GM18909 (cell line): ENCODE results near the gene IGFBP7.

Source experiments
- ATAC-seq: cut with Tn5 transposase; IDR thresholded peaks from one replicate; pipeline ENCODE4 v1.9.1; 2021; ENCODE audit warnings: mild to moderate bottlenecking; ENCODE audit not compliant: unreplicated experiment, poor library complexity

The IGFBP7 gene

GRCh38 chr4:57131849-57132742 lies 21.9 kb upstream of the IGFBP7 start:
- ATAC-seq: no peak

- no peak for ATAC-seq
Measured at GRCh38 chr4:57129477-57129876, 19.3 kb upstream of the IGFBP7 start.

DNA sequence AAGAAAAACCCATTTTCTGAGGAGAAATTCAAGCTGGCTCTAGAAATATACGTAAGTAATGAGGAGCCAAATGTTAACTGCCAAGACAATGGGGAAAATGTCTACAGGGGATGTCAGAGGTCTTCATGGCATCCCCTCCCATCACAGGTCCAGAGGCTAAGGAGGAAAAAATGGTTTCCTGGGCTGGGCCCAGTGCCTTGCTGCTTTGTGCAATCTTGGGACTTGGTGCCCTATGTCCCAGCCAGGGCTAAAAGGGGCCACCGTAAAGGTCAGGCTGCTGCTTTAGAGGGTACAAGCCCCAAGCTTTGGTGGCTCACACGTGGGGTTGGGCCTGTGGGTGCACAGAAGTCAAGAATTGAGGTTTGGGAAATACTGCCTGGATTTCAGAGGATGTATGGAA lies 17.2 kb upstream of the IGFBP7 start:
- no peak for ATAC-seq

GRCh38 chr4:57125996-57126395 lies 15.8 kb upstream of the IGFBP7 start:
- ATAC-seq: no peak

GRCh38 chr4:57124145-57124544 lies 14.0 kb upstream of the IGFBP7 start:
- no peak for ATAC-seq

- no peak for ATAC-seq
Measured at GRCh38 chr4:57122959-57123358, 12.8 kb upstream of the IGFBP7 start.

GRCh38 chr4:57119054-57119651 lies 9.0 kb upstream of the IGFBP7 start:
- no peak for ATAC-seq

GRCh38 chr4:57117491-57117890 lies 7.3 kb upstream of the IGFBP7 start:
- ATAC-seq: no peak

DNA sequence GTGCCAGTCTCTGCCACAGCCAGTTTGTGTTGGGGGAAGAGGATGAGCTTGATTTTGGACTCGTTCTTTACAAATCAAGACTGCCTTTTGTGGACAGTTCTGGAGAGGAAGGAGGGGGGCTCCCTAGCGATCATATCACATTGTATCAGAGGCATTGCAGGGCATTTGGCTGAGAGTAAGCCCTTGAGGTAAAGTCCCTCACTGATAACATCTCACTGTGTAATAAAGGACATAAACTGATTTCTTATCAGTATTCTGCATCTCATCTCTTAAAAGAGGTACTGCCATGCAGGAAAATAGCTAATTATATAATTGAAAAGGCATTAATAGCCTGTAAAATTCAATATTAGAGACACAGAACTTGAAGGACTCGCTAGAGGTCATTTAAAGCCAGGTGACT lies 6.1 kb upstream of the IGFBP7 start:
- ATAC-seq: no peak

- no peak for ATAC-seq
Measured at GRCh38 chr4:57114973-57115372, 4.8 kb upstream of the IGFBP7 start.

GRCh38 chr4:57113870-57114269 lies 3.7 kb upstream of the IGFBP7 start:
- ATAC-seq: no peak

DNA sequence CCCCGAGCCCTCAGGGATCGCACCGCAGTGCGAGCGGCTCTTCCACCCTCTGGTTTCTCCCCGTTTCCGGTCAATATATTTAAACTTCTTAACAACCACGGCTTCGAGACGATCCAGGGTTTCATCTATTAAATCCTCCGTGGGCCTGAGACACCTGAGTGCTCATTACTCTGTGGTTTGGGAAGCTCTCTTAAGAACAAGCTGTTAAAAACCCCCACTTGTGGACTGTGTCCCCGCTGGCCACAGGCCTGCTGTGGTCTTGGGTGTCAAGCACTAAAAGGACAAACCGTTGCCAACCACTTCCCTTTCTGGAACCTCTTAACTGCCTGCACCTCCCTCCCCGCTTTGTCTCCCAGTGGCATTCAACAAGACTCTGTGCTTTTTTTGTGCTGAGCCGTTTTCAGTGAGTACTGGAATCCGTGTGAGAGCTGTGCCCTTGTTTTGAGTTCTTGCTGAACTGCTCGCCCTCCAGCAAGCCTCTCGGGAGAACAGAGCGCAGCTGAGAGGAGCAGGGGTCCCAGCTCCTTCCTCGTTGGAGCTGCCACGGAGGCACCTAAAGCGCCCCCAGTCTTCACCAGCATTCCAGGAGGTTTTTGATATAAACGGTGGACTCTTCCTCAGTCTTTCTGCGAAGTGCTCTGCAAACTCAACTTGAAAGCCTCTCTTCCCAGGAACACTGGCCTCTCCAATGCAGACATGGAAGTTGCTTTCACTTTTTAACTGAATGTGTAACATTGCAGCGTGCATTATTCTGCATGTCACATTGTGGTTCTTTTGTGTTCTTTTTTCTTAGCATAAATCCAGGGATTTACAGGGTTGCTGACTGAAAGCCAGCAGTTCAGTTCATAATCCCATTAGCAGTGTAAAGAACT lies 691 bp upstream of the IGFBP7 start:
- peak; percentile 60 for ATAC-seq

GRCh38 chr4:57109411-57109846 lies 756 bp downstream of the IGFBP7 start:
- ATAC-seq: no peak

DNA sequence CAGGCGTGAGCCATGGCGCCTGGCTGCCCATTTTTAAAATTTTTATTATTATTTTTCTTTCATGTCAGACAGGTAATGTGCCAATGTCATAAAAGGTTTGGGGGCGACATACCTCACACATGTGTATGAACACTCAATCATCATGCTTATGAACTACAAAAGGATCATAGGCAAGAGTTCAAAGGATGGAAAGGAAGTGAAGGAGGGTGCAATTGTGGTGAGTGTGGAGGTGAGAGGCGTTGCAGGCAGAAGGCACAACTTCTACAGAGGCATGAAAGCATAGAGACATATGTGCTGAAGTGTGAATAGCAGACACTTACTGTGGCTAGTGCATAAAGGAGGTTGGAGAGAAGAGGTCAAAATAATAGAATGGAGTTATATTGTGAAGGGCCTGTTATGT lies 4.0 kb downstream of the IGFBP7 start:
- ATAC-seq: no peak

DNA sequence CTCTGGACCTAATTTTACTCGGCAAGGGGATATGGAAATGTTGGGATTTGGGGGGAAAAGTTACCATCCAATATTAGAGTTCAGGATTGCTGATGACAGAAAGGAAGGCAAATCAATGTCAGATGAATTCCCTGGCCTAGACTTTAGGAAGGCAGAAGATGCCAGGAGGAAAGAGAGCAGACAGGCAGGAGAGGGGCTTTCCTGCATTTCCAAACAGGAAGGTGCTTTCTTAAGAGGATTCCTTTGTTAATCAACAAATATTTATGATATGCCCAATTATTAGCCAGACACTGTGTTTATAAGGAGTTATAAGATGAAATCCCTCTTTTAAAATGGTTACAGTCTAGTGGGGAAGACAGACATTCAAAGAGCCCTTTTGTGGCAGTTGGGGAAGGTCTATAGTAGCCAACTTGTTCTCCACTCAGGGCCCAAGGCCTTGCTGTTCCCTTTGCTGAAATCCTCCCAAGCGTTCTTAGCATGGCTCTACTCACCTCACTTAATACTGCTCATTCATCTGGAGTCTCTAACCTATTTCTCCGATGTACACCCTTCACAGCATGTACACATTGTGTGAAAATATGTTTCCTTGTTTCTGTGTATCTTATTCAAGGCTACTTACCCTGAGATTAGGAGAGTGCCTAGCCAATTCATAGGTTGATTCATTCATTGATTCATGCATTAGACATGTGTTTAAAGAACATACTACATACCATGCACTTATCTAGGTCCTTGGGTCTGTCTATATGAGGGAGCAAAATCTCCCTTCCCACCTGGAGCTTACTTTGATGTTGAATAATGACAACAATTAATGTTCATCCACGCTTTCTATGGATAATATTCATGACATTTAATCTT lies 5.3 kb downstream of the IGFBP7 start:
- no peak for ATAC-seq

GRCh38 chr4:57103051-57103450 lies 7.1 kb downstream of the IGFBP7 start:
- no peak for ATAC-seq

DNA sequence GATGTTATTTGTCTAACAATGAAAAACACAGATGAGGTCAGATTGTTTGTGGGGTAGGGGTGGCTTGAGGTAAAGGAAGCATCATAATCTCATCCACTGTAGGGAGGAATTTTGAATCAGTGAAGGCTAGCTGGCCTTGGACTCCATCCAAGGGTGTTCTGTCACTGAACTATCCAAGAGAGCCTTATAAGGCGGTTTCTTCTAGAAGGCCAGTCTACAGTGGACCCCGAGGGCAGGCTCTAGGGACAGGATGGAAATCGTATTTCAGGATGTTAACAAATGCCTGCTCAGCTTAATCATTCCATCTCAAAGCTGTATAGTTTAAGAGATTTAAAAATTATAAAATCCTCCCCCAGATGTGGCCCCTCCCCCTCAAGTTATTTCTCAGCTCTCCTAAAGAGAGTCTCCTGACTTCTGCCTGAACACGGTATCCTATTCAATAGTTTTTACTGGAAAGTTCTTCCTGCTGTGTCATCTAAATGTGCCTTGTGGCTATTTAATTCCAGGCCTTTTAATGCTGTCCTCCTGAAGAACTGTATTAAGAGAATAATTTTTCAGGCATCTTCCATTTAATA lies 8.0 kb downstream of the IGFBP7 start:
- ATAC-seq: no peak

DNA sequence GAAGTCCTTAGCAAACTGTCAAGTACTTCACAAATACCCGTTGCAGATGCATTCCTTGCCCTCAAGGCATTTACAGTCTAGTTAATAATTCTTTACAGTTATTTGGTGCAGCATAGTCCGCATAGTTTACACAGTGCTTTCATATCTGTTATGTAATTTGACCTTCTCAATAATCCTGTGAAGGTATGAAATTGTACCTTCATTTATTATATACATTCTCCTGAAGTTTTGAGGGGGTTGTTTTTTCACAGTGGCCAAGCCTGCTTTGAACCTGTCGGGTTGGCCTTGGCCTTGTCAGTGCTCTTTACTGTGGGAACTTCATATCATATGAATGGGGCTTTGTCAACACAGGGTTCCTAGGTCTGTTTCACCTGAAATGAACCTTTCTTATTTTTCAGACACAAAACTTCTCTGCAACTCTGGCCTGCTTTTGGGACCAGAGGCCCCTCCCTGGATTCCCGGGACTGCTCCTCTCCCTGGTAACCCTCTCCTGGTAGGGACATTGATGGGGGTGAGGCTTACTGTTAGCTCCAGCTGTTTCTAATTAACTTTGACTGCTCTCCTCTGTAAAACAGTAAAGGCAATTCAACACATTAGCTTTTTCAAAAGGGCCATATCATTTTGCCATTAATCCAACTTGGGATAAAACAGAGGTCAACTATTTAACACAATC lies 9.1 kb downstream of the IGFBP7 start:
- no peak for ATAC-seq

GRCh38 chr4:57099363-57099762 lies 10.8 kb downstream of the IGFBP7 start:
- no peak for ATAC-seq
